Effector CD4-positive, alpha-beta T cell (primary cell): ENCODE data around the gene ACOXL.

ENCODE experiments used
- DNase-seq: peaks from one replicate; pipeline ENCODE4 v3.0.0-alpha.2; 2020

Gene ACOXL

DNA sequence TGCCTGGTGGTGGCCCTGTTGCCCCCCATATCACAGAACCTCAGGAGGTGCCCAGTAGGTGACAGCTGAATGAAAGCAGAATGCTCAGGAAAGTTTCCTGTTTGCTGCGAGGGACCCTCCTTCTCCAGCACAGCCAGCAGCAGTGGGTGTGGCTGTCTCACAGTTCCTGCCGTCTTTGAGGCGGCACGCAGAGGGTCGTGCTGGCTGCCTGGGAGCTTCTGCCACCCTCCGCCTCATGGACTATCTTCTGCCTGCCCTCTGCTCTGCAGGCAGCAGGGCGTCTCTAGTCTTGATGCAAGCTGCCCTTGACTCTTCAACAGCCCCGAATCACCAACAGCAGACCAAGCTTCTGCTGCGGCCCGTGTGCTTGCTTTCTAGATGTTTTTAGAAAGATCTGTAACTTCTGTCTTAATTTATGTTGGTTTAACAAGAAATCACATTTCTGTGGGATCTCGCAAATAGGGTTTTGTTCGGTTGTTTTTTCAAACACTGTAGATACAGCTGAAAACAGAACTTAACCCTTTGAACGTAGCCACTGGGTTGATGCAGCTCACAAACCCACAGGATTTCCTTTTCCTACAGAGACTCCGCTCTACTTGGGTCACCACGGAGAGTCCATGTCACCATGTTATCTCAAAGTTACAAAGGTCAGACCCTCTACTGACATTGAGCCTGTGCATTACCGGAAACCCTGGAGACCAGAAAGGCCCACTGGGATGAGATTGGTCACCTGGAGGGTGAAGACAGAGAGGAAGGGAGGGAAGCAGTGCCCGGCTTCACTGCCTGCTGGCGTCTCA lies 144.9 kb downstream of the ACOXL start:
- no peak for DNase-seq

DNA sequence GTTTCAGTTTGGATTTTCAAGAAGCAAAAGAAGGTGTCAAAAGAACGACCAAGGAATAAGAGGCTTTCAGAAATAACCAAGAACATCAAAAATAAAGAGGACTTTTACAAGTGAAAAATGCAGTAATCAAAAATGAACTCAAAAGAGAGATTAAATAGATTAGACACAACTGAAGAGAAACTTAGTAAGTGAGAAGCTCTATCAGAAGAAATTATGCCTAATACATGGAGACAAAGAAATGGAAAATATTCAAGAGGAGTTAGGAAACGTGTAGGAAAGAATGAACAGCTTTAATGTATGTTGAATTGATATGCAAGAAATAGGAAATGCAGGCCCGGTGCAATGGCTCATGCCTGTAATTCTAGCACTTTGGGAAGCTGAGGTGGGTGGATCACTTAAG lies 145.8 kb downstream of the ACOXL start:
- DNase-seq = no peak

DNA sequence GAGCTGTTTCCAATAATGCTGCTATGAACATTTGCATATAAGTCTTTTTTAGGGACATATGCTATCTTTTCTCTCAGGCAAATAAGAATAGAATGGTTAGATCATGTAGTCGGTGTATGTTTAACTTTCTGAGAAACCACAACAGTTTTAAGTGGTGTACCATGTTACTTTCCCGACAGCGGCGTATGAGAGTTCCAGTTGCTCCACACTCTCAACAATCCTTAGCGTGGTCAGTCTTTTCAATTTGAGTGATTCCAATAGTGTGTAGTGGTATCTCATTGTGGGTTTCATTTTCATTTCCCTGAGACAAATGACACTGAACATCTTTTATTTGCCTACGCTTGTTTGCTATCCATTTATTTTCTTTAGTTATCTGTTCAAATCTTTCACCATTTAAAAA lies 149.5 kb downstream of the ACOXL start:
- no peak for DNase-seq

- no peak for DNase-seq
Measured at GRCh38 chr2:110883406-110883805, 151.0 kb downstream of the ACOXL start.

GRCh38 chr2:110885256-110885655 lies 152.9 kb downstream of the ACOXL start:
- no peak for DNase-seq

DNA sequence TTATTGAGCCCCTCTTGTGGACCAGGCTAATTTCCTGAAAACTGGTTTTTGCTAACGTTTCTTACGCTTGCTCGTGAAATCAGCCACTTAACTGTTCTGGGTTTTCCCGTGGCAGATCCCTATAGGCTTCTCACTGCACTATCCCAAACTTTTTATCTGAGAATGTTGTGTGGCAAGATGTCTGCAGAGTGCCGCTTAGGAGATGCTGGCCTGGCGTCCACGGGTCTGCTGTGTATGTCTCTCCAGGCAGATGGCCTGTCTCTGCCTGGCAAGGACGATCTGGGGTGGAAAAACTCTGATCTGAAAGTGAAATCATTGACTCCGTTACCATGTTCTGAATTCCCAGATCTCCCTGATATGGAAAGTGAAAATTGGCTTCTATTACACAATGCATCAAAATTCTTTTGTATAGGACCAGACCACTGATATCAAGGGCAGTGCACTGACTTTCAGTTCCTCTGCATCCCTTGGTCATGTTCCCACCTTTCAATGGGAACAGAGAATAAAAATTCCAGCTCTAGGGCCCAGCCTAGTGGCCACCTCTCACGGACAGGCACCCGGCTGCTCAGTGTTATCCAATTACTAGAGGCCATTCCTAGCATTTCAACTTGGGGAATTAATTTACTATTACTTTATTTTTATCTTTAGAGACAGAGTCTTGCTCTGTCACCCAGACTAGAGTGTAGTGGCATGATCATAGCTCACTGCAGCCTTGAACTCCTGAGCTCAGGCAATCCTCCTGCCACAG lies 154.6 kb downstream of the ACOXL start:
- no peak for DNase-seq

DNA sequence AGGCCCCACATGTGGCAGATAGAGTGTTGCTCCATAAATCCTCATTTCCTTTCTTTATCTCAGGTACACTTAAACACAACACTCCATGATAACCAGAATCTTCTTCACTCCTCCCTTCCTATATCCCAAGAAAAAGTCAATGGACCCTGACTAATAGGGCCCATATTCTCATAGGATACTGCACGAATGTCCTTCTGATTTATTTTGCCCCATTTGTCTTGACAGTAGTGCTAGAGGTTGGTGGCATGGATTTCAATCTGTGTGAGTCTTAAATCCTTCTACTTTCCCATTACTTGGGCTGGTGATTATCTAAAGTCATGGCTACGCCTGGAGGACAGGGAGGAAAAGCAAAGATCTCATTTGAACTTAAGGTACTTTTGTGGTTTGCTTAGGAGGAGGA lies 156.0 kb downstream of the ACOXL start:
- no peak for DNase-seq

GRCh38 chr2:110891626-110892025 lies 159.3 kb downstream of the ACOXL start:
- DNase-seq = no peak

DNA sequence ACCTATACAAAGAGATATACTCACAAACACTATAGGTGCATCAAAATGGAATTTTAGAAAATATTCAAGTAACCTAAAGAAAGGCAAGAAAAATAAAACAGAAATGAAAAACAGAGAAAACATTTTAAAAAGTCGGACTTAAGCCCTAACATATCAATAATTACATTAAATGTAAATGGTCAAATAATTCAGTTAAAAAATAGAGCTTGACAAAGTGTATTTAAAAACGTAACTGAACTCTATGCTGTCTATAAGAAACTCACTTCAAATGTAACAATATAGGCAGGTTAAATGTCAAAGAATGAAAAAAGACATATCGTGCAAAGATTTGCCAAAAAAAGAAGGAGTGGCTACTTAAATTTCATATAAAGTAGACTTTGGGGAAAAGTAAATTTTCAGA lies 163.9 kb downstream of the ACOXL start:
- DNase-seq = no peak

- DNase-seq = no peak
Measured at GRCh38 chr2:110897966-110898365, 165.6 kb downstream of the ACOXL start.

- DNase-seq = no peak
Measured at GRCh38 chr2:110900191-110900590, 167.8 kb downstream of the ACOXL start.

GRCh38 chr2:110903548-110903947 lies 171.2 kb downstream of the ACOXL start:
- no peak for DNase-seq

DNA sequence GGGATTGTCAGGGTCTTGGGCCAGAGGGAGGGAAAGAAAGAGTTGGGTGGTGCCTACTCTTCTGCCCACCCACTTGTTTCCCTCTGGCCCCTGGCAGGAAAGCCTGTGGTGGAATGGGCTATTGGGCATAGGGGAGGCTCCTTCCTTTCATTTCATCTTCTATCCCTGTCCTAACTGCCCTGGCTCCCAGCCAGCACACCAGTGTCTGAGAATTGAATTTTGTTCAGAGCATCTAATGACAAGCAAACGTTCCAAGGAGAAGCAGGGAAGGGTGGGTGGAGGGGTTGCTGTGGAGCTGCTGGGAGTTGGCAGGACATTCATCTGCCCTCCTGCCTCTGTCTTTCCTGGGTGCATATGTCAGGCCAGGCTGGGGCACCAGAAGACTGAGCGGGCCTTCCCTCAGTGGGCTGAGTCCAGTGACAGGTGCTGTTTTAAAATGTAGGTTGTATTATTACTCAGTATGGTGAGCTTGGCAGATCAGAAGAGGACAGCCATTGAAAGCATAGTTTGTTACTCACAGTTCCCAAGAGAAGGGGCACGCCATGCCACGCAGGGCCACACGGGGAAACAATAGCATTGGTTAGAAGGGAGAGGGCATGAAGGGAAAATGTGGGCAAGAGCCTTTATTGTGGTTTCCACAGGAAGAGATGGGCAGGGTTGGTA lies 171.9 kb downstream of the ACOXL start:
- DNase-seq = no peak

DNA sequence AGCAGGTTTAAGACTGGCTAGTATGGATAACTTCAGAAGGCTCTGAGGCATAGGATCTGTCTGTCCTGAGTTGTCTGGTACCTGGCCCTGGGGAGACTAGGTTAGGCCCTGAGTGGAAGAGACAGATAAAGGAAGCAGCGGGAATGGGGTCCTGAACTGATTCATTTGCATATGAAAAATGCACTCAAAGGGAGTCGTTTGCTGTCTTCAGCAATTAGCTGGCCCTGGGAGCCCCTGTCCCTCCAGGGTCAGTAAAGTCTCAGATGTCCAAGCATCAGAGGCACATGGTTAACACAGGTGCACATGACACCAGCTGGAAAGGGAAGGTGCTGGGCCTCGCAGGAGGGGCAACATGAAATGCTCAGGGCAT lies 172.4 kb downstream of the ACOXL start:
- DNase-seq = no peak

- DNase-seq = no peak
Measured at GRCh38 chr2:110905217-110905616, 172.8 kb downstream of the ACOXL start.

- no peak for DNase-seq
Measured at GRCh38 chr2:110906613-110907298, 174.4 kb downstream of the ACOXL start.

GRCh38 chr2:110909501-110909900 lies 177.1 kb downstream of the ACOXL start:
- no peak for DNase-seq

- no peak for DNase-seq
Measured at GRCh38 chr2:110910423-110910822, 178.1 kb downstream of the ACOXL start.

- DNase-seq = no peak
Measured at GRCh38 chr2:110919738-110920137, 187.4 kb downstream of the ACOXL start.

DNA sequence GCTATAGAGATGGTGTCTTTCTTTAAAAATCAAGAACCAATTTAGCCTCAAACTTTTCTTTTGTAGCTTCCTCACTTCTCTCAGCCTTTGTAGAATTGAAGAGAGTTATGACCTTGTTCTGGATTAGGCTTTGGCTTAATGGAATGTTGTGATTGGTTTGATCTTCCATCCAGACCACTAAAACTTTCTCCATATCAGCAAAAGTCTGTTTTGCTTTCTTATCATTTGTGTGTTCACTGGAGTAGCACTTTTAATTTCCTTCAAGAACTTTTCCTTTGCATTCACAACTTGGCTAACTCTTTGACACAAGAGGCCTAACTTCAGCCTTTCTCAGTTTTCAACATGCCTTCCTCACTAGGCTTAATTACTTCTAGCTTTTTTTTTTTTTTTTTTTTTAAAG lies 193.1 kb downstream of the ACOXL start:
- DNase-seq = no peak

DNA sequence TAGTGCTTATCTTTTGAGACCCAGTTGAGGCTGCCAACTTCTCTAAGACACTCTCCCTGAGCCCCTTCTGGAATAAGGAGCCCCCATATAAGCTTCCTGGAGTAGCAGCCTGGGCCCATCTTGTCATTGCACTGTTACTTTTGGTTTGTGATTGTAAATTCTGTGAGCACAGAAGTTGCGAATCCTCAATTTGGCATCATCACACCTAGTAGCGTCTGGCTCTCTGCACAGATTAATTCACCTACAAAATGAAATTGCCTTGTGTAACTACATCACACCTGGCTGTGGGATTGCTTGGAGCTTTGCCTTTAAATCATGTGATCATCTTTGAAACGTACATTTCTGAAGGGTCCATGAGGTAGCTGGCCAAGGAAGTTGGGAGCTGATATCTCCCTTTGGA lies 195.2 kb downstream of the ACOXL start:
- no peak for DNase-seq

GRCh38 chr2:110929528-110929927 lies 197.2 kb downstream of the ACOXL start:
- DNase-seq = no peak

DNA sequence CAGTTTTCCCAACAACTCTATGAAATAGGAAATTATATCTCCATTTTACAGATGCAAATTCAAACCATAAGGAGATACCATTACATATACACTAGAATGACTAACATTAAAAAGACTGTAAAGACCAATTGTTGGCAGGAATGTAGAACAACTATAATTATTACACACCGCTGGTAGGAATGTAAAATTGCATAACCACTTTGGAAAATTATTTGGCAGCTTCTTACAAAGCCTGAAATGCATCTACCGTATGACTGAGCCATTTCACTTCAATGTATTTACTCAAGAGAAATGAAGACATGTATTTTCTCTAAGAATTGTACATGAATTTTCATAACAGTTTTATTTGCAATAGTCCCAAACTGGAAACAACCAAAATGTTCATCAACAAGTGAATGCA lies 199.3 kb downstream of the ACOXL start:
- no peak for DNase-seq
